Activated T-helper 2 cell treated with anti-CD3 and anti-CD28 coated beads, Interferon-gamma antibody, Interleukin-2, Interleukin-4, amounts not matched to agents 10 μg/mL and 5 μg/mL and 100 μg/mL, durations not matched to agents 14 hours and 24 hours and 36 hours (primary cell): ENCODE measurements around the gene C2orf69. TPM values are rescaled to one million over a fixed set of nuclear protein-coding genes. Genes with fewer than 3 reads are reported as not detected.
"Not testable (repeated sequence)": the region's sequence is repeated elsewhere in the genome, so short reads cannot be mapped to it uniquely, and the experiment has no call there.

Experiments
- DNase-seq: peaks from one replicate; pipeline ENCODE4 v3.0.0; 2021; ENCODE audit warnings: low spot score
- H3K27ac Mint-ChIP-seq: one replicate; pipeline ENCODE4 v1.8.0; 2021; ENCODE audit warnings: mixed read lengths
- H3K27me3 Mint-ChIP-seq: one replicate; pipeline ENCODE4 v1.8.0; 2021; ENCODE audit warnings: low read depth, mixed read lengths
- H3K36me3 Mint-ChIP-seq: one replicate; pipeline ENCODE4 v1.8.0; 2021; ENCODE audit warnings: low read depth, mixed read lengths
- H3K4me1 Mint-ChIP-seq: one replicate; pipeline ENCODE4 v1.8.0; 2021; ENCODE audit warnings: low read depth, mixed read lengths
- H3K4me3 Mint-ChIP-seq: one replicate; pipeline ENCODE4 v1.8.0; 2021; ENCODE audit warnings: low read depth, mild to moderate bottlenecking, moderate library complexity, mixed read lengths
- H3K9me3 Mint-ChIP-seq: one replicate; pipeline ENCODE4 v1.8.0; 2021; ENCODE audit warnings: mixed read lengths
- intact Hi-C: fragments of 100-400 bp; cut with micrococcal nuclease; formaldehyde crosslinking; loops from one replicate; pipeline ENCODE4 v1.15.1; 2023
- total RNA-seq: library from RNA; stranded (reverse); gene quantifications from 2 replicates; pipeline ENCODE4 v1.2.3, GENCODE V29; 2022

C2orf69 gene
- total RNA-seq, 1 donor from 2014 or later = 17.6 TPM

- Mint-ChIP-seq H3K4me3 (no peak overlapping the region), H3K36me3 (no peaks in the 10 kb centered on the region), H3K27me3 (peaks cover 34% of the 10 kb centered on the region), H3K4me1 (no peaks in the 10 kb centered on the region), H3K27ac (no peak overlapping the region), H3K9me3 (no peaks in the 10 kb centered on the region)
- DNase-seq = no peak
- intact Hi-C loops = no loop called here
Measured at GRCh38 chr2:199896617-199897016, 14.5 kb upstream of the C2orf69 start.

- H3K9me3 Mint-ChIP-seq = no peaks in the 10 kb centered on the region
- no peak overlapping the region for H3K4me3 Mint-ChIP-seq
- H3K36me3 Mint-ChIP-seq = no peaks in the 10 kb centered on the region
- H3K27me3 Mint-ChIP-seq = peaks cover 49% of the 10 kb centered on the region
- no peaks in the 10 kb centered on the region for H3K4me1 Mint-ChIP-seq
- no peak overlapping the region for H3K27ac Mint-ChIP-seq
- no peak for DNase-seq
- intact Hi-C loops = no loop called here
Measured at GRCh38 chr2:199901942-199902341, 9.2 kb upstream of the C2orf69 start.

GRCh38 chr2:199902486-199903110 is 8.5 kb upstream of the C2orf69 start:
- no peaks in the 10 kb centered on the region for H3K4me1 Mint-ChIP-seq
- DNase-seq = no peak
- H3K9me3 Mint-ChIP-seq = no peaks in the 10 kb centered on the region
- peaks cover 50% of the 10 kb centered on the region for H3K27me3 Mint-ChIP-seq
- H3K36me3 Mint-ChIP-seq = no peaks in the 10 kb centered on the region
- H3K27ac Mint-ChIP-seq = no peak overlapping the region
- intact Hi-C loops = no loop called here
- H3K4me3 Mint-ChIP-seq = no peak overlapping the region

- no peaks in the 10 kb centered on the region for H3K36me3 Mint-ChIP-seq
- no peaks in the 10 kb centered on the region for H3K4me1 Mint-ChIP-seq
- DNase-seq = no peak
- H3K27ac Mint-ChIP-seq = no peak overlapping the region
- no peaks in the 10 kb centered on the region for H3K9me3 Mint-ChIP-seq
- no peak overlapping the region for H3K4me3 Mint-ChIP-seq
- intact Hi-C loops = no loop called here
- peaks cover 49% of the 10 kb centered on the region for H3K27me3 Mint-ChIP-seq
Measured at GRCh38 chr2:199903111-199903510, 8.0 kb upstream of the C2orf69 start.

- H3K27ac Mint-ChIP-seq = no peak overlapping the region
- no peak overlapping the region for H3K4me3 Mint-ChIP-seq
- H3K36me3 Mint-ChIP-seq = peaks cover 4% of the 10 kb centered on the region
- no peak for DNase-seq
- peaks cover 5% of the 10 kb centered on the region for H3K4me1 Mint-ChIP-seq
- intact Hi-C loops = no loop called here
- no peaks in the 10 kb centered on the region for H3K9me3 Mint-ChIP-seq
- peaks cover 33% of the 10 kb centered on the region for H3K27me3 Mint-ChIP-seq
Measured at GRCh38 chr2:199907008-199907714, 3.9 kb upstream of the C2orf69 start.

GRCh38 chr2:199910338-199911051 is 598 bp upstream of the C2orf69 start:
- Mint-ChIP-seq H3K36me3 (peaks cover 21% of the 10 kb centered on the region), H3K9me3 (no peaks in the 10 kb centered on the region), H3K27ac (peak overlapping the region; percentile 96), H3K4me1 (peaks cover 23% of the 10 kb centered on the region), H3K27me3 (peaks cover 11% of the 10 kb centered on the region), H3K4me3 (peak overlapping the region; percentile 92)
- DNase-seq = no peak
- intact Hi-C loops = loop anchor here (1.0 to 5.0 kb wide), 5 partner anchors 45 to 407 kb away; partner anchors contain the start of genes FTCDNL1, MAIP1 and TYW5

- peaks cover 33% of the 10 kb centered on the region for H3K36me3 Mint-ChIP-seq
- peak overlapping the region; percentile 96 for H3K27ac Mint-ChIP-seq
- H3K4me1 Mint-ChIP-seq = peaks cover 23% of the 10 kb centered on the region
- DNase-seq = no peak
- intact Hi-C loops = loop anchor here (1.0 to 5.0 kb wide), 5 partner anchors 43 to 405 kb away; partner anchors contain the start of genes FTCDNL1, MAIP1 and TYW5
- peak overlapping the region; percentile 92 for H3K4me3 Mint-ChIP-seq
- peaks cover 11% of the 10 kb centered on the region for H3K9me3 Mint-ChIP-seq
- peaks cover 6% of the 10 kb centered on the region for H3K27me3 Mint-ChIP-seq
Measured at GRCh38 chr2:199911877-199912161, 726 bp downstream of the C2orf69 start.

- Mint-ChIP-seq H3K4me1 (peaks cover 23% of the 10 kb centered on the region), H3K36me3 (peaks cover 41% of the 10 kb centered on the region), H3K4me3 (peak overlapping the region; percentile 92), H3K9me3 (peaks cover 16% of the 10 kb centered on the region)
- H3K27ac Mint-ChIP-seq, DNase-seq, H3K27me3 Mint-ChIP-seq: not testable (repeated sequence)
- intact Hi-C loops = loop anchor here (5.0 kb wide), 2 partner anchors 65 to 405 kb away; no protein-coding TSS in a partner anchor
Measured at GRCh38 chr2:199912553-199913114, 1.5 kb downstream of the C2orf69 start.

- Mint-ChIP-seq H3K27me3 (no peaks in the 10 kb centered on the region), H3K4me1 (peaks cover 23% of the 10 kb centered on the region), H3K4me3 (peak overlapping the region; percentile 51), H3K9me3 (peaks cover 17% of the 10 kb centered on the region), H3K27ac (peak overlapping the region; percentile 4), H3K36me3 (peaks cover 57% of the 10 kb centered on the region)
- intact Hi-C loops = loop anchor here (5.0 kb wide), 2 partner anchors 63 to 403 kb away; no protein-coding TSS in a partner anchor
- no peak for DNase-seq
Measured at GRCh38 chr2:199914372-199914958, 3.4 kb downstream of the C2orf69 start.

GRCh38 chr2:199916980-199917379 is 5.9 kb downstream of the C2orf69 start:
- H3K4me3 Mint-ChIP-seq = no peak overlapping the region
- intact Hi-C loops = no loop called here
- no peaks in the 10 kb centered on the region for H3K27me3 Mint-ChIP-seq
- peaks cover 17% of the 10 kb centered on the region for H3K9me3 Mint-ChIP-seq
- H3K4me1 Mint-ChIP-seq = peaks cover 21% of the 10 kb centered on the region
- H3K27ac Mint-ChIP-seq = no peak overlapping the region
- H3K36me3 Mint-ChIP-seq = peaks cover 63% of the 10 kb centered on the region
- no peak for DNase-seq

- intact Hi-C loops = no loop called here
Measured at GRCh38 chr2:199922856-199923255, 11.8 kb downstream of the C2orf69 start.

GRCh38 chr2:199923924-199924323 is 12.8 kb downstream of the C2orf69 start:
- peaks cover 50% of the 10 kb centered on the region for H3K36me3 Mint-ChIP-seq
- peak overlapping the region; percentile 10 for H3K27ac Mint-ChIP-seq
- peaks cover 23% of the 10 kb centered on the region for H3K4me1 Mint-ChIP-seq
- intact Hi-C loops = no loop called here
- no peak overlapping the region for H3K4me3 Mint-ChIP-seq
- no peaks in the 10 kb centered on the region for H3K9me3 Mint-ChIP-seq
- DNase-seq = no peak
- no peaks in the 10 kb centered on the region for H3K27me3 Mint-ChIP-seq

More at GRCh38 chr2:199922856-199923255, 11.8 kb downstream of the C2orf69 start:
- Mint-ChIP-seq H3K27me3 (no peaks in the 10 kb centered on the region), H3K36me3 (peaks cover 52% of the 10 kb centered on the region), H3K4me1 (peaks cover 23% of the 10 kb centered on the region), H3K4me3 (no peak overlapping the region), H3K9me3 (no peaks in the 10 kb centered on the region), H3K27ac (no peak overlapping the region)
- no peak for DNase-seq
